Measurements from ENCODE around the gene CDH23.

CDH23 gene

DNA sequence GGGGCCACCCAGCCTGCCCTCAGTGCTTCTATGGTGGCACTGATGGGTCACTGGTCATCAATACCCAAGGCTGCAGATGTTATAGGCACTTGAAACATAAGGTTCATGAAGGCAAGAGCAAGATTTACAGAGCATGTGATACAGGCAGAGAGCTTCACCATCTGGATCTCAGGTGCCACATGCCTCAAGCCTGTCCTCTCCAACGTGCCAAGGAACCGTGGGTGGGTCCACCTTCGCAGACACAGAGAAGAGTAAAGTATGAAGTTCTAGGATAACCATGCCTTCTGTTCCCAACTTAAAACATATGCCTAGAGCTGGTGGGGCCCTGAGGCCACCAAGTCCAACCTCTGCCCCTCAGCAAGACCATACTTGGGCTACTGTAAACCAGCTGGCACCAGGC lies 26.7 kb upstream of the CDH23 start:
- no peak for DNase-seq

DNA sequence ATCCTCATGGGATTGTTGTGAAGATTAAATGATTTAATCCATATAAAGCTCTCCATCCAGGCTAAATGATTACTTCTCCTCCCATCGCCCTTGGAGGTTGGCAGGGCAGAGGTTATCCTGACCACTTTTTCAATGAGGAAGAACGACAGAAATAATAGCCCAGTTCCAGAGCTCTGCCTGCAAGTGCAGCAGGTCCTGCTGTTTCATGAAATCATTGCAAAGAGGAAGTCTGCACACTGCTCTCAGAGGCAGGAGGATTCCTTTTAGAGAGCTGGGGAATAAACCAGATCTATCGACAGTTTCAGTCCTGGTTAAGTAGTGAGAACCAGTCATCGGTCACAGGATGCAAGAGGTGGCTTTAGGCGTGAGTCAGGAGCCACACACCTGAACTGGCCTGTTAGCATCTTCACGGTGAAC lies 25.0 kb upstream of the CDH23 start:
- DNase-seq: no peak

DNA sequence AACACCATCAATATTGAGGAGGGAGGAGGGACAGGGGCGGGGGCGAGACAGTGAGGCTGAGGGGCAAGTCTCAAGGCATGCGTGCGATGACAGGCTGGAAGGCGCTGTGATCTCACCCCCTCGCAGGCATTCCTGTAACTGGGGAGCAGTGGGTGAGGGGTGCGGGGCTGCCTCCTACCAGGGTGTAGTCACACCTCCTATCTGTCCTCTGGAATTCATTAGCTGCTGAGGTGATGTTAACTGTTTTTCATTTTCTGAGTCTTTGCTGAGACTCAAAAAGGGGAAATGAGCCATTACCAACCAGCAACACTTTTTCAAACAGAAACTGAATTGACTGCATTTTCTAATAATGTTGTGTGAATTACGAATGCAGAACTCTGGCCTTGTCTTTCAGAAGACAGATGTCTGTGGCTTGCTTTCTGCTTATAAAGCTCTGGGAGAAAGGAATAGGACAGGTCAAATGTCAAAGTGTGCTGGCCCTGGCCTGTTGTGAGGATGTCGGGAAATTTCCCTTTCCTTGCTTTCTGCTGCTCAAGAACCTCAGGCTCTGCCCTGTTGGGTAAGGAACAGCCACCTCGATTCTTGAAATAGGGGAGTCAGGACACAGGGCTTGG lies 23.7 kb upstream of the CDH23 start:
- no peak for DNase-seq

DNA sequence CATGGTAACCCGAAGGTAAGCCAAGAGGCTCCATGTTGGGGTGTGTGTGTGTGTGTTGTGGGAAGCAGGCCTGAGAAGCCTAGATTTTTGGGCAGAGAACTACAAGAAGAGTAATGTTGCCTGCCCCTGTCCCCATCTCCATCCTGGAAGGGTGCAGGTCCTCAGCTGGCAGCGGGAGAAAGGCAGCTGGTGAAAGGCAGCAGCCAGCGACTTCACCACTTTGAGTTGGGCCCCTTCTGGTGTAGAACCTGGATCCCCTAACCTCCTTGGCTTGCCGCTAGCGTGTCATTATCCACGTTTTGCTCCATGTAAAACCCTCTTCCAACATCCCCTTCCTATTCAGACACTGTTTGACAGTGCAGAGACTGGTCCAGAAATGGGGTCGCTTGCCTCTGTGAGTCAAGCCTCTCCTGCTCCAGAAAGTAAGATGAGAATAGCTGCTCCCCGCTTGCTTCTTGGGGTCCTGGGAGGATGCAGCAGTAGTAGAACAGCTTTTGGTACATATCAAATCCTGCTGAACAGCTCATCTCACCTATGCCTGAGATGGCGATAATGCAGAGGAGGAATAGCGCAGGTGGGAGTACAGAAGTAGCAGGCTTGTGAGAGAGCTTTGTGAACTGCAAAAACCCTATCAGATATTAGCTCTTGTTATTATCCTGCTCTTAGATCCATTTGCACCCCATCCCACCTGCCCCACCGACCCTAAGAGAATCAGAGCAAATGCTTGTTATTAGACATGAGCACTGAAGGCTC lies 22.1 kb upstream of the CDH23 start:
- DNase-seq: no peak

DNA sequence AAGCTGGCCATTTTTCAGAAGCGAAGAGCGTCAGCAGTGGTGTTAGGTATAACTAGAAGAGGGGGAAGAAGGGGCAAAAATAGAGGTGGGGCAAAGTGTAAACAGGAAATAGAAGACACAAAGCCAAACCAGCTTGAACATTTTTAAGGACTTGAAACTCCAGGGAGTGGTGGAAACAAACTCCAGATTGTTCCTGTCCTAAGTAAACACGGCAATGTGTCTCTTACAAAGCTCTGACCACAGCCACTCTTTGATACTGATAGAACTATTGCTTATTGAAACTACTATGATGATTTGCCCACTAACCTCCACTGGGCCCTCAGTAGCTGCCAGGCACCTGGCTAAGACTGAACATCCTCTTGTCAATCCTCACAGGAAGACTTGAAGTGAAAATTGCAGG lies 20.8 kb upstream of the CDH23 start:
- DNase-seq: no peak

DNA sequence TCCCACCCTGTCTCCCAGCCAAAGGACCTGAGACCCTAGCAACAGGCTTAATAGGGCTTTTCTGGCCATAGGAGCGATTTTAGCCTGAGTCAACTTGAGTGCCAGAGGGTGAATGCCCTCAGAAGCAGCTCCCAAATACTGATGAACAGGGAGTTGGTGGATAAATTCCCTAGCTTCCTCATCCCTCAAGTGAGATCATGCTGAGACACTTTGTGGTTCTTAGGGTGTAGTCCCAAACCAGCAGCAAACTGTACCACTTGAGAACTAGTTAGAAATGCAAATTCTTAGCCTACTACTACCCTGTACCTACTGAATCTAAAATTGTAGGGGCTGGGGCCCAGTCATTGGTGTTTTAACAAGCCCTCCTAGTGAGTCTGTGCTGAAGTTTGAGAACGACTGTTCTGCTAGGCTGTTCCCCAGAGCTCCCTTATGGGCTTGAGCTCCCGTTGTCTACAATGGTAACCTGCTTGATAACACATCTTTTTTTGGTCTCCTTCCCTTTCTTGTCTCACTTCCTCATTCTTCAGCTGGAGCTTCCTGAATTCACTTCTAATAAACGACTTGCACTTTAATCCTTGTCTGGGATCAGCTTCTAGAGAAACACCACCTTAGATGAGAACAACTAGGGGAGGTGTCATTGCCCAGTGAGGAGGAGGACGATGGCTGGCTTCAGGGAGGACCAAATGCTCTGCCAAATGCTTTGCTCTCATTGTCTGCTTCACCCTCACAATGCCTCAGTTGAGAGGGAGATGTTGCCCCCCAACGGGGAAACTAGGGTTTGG lies 18.2 kb upstream of the CDH23 start:
- DNase-seq: no peak

DNA sequence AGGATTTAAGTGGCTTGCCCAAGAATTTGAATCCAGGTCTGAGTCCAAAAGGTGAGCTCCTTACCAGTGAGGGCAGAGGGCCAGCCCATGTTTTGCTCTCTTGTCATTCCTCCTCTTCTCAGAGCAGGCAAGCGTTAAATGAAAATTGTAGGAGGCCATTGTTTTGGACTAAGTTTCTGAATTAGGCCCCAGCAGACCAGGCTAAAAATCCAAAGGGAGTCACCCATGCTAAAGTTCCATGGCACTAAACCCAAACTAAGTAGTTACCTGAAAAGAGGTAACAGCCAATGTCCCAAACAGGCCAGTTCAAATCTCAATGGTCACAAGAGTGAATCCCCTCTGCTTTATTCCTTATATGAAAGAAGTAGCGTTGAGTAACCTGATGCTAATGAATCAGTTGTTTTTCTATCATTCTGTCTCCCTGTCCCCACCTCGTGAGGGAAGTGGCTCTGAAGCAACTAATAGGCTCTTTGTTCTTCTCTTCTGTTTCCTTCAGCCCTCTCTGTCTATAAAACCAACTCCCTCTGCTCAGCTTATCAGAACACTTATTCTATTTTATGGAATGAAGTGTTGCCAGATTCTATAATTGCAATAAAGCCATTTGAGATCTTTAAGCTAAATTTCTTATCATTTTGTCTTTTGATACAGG lies 17.5 kb upstream of the CDH23 start:
- DNase-seq: no peak

DNA sequence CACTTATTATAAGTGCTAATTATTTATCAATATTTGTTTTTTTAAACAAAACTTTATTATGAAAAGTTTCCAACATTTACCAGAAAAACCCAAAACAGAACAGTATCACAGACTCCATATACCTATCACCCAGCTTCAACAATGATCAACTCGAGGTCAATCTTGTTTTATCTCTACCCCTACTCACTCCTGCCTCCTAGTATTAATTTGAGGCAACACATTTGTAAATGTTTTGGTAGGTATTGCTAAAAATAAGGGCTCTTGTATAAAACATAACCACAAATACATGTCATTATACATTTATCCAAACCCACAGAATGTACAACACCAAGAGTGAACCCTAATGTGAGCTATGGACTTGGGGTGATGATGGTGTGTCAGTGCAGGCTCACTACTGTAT lies 15.9 kb upstream of the CDH23 start:
- no peak for DNase-seq

DNA sequence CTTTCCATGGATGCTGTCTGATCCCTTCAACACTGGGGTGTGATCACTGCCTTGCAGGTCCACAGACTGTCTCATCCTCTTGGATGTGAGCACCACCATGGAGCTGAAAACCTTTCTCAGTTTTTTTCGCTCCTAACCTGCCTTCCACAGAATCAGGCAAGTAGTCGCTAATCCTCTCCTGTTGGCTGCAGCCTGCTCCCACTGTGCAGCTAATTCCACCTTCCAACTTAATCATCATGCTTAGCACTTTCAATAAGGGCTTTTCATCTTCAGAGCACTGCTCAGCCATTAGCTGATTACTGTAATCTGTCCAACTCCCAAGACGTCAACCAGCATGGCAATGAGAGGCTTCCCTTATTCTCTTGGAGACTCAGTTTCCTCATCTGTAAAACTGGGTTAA lies 15.1 kb upstream of the CDH23 start:
- no peak for DNase-seq

DNA sequence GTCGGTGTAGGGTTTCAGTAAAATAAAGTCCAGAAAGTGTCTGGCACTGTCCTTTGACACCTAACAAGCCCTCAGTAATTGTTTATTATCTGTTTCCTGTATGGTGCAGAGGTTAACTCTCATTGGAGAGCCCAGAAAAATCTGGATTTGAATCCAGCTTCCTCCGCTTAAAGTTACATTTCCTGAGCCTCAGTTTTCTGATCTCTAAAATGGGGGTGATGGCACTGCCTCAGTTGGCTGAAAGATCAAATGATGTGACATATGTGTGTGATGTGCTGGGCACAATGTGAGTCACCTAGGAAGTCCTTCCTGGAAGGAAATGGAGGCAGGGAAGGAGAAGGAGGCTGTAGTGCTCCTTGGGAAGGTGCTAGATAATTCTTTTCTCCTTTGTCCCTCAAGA lies 14.7 kb upstream of the CDH23 start:
- no peak for DNase-seq

DNA sequence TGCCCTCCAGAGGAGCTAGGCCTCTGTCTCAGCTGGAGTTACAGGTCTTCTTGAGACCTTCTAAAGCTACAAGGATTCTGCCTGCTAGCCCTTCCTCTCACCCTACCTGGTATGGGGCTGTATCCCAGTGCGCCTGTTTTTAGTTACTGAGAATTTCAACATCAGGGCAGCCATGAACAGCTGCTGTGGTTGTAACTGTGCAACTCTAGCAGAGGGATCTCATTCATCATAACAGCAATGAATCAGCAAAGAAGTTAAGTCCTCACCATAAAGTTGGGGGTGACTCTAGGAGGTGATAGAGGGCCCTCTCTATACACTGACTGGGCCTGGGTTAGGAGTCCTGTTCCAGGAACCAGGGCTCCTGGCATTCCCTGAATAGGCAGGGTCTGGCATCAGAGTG lies 14.0 kb upstream of the CDH23 start:
- no peak for DNase-seq

DNA sequence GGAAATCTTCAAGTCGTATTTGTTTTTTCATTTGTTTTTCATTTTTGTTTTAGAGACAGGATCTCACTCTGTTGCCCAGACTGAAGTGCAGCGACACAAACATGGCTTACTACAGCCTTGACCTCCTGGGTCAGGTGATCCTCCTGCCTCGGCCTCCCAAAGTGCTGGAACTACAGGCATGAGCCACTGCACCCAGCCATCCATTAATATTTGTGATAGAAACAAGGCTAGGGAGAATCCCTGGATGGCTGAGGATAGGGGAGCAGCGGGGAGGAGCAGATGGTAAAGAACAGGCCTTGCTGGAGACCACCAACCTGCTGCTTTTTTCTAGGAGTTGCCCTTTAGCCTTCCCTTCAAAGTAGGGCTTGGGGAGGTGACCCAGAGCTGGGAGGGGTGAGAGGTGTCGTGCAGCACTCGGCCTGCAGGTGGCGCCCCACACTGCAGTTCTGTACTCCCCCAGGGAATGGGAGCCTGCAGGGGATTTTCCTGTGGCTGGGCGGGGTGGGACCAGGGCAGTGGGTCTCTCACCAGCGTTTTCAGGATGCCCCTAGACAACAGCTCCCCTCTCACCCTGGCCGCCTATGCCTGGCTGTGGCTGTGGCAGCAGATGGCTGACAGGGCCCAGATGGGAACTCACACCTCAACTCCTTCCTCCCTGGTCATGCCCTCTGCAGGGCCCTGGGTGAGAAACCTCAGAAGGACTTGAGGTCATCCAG lies 12.6 kb upstream of the CDH23 start:
- DNase-seq: peak; percentile 35

DNA sequence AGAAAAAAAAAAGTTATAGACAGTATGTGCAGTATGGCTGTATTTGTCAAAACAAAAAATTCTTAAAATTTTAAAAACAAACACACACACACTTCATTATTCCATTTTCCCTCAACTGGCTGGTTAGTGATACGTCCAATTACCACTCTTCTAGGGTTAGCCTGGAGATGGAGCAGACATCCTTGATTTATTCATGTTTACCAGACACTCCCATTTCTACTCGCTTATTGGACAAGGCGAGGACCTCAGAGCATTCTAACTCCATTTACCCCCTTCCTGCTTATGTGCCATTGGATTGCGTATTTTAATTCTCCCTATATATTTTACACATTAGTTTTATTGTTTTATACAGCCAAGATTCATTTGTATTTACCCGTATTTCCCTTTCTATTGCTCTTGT lies 8.5 kb upstream of the CDH23 start:
- DNase-seq: no peak

DNA sequence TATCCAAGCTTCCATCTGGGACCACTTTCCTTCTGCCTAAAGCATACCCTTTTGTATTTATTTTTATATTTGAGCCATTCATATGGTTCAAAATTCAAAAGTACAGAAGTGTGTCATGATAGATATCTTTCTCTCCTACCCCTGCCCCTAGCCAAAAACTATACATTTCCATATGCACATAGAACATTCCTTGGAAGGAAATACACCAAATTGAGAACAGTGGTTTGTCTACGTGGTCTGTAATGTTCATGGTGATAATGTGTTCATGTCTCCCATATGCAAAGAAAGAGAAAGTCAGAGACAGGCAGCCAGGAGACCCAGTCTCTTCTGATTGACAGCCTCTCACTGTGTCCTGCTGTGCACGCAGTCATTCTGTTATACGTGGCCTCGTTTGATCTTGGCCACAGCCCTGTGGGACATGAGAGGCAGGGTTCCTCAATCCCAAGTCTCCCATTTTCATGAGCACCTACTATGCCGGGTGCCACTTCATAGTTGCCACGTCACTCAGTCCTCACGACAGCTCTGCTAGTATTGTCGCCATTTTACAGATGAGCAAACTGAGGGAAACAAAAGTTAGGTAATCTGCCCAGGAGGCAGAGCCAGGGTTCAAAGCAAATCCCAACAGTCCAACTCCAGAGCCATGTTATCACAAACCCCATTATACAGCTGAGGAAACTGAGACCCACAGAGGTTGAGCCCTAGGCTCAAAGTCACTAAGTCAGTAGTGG lies 8.0 kb upstream of the CDH23 start:
- DNase-seq: no peak

DNA sequence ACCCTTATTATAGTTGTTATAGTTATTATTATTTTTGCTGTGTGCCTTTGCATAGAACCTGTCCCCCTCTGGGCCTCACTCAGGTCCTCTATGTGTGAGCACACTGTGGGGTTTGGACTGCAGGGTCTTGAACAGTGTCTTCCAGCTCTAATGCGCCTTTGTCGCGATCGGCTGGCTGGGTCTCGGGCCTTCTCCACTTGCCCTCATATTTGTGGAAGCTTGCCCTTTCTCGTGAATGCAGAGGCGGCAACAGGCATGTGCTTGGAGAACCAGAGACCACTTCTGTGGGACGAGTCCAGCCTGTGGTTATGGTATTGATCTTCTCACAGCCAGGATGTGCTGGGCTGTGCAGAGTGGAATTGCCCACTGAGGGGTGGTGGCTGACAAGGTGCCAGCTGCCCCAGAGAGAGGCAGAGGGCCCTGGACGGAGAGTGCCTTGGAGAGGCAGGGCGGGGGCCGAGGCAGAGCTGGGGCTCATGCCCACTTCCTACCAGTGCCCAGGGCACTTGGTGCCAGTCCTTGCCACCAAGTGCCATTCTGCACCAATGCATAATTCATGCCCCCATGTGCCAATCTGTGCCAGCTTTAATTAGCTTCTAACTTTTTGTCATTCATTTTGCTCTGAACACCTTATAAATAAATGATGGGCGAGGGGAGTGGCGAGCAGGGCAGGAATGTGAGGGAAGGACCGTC lies 6.8 kb upstream of the CDH23 start:
- DNase-seq: no peak

DNA sequence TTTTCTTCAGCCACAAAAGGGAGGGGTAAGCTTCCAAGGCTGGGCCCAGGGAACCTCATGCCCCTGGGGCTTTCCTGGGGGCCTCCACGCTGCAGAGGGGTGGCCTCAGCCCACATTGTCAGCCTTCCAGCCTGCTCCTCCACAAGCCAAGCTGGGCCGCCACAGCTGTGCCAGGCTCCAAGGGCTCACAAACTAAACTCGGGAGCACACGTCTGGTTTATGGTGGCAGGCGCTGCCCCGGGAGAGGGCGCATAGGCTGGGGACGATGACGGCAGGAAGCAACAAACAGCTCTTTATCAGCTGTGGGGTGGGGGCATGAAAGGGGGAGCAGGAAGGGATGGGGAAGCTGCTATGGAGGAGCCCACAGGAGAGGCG lies 6.3 kb upstream of the CDH23 start:
- no peak for DNase-seq

DNA sequence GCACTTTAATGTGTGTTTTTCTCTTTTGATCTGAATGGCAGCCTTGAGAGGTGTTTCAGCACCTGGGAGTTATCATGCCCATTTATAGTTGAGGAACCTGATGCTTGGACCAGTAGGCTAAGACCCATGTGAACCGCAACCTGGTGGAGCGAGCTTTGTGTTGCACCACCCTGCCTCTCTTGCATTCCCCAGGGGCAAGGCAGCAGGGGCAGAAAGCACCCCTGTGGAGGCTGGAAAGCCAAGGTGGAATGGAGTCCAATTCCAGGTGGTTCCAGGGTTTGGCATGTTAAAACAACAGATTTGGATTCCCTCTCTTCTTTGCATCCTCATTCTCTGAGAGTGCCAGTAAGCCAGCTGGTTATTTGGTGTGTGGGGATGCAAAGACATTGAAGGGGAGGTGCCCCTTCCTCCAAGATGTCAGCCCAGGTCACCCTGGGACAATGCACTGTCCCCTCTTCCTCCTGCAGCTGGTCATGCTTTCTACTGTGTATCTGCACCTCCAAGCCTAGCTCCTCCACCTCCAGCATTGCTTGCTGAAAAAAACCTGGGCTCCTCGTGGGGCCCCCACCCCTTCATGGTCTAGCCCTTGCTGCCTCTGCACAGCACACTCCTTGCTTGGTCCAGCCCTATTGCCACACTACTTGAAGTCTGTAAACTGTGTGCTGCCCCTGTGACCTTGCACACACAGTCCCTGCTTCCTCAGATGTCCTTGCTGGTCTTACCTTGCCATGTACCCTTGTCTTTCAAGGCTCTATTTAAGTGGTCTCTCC lies 5.6 kb upstream of the CDH23 start:
- DNase-seq: no peak

DNA sequence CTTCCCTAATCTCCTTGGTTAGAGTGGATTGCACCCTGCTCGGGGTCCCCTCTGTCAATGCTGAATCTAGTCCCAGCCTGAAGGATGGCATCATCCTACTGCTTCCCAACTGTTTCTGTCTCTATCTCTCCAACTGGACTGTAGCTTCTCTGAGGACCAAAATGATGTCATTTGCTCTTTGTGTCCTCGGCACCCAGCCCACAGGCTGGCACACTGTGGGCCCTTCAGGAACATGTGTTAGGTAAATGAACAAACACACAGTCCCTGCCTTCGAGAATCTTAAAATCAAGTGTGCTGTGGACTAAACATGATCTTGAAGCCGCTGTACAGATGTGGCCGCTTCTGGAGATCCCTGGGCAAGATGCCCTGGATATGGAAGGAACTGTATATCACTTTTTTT lies 5.0 kb upstream of the CDH23 start:
- DNase-seq: no peak

DNA sequence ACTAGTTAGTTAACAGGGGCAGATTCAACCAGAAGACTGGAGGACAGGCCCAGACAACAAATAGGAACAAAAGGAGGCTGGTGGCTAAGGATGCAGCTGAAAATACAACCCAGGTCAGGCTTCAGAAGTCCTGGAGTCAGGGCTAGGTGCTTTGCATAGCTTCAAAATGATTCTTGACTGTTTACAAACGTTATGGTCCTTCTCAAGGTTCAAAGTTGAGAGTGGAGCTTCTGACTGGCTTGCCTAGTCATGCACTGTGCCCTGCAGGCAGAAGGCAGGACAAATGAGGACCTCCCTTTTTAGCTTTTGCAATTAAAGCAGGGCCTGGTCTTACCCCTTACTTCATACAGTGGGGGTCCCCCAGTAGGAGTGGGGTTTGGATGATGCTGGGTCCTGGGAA lies 4.4 kb upstream of the CDH23 start:
- no peak for DNase-seq

DNA sequence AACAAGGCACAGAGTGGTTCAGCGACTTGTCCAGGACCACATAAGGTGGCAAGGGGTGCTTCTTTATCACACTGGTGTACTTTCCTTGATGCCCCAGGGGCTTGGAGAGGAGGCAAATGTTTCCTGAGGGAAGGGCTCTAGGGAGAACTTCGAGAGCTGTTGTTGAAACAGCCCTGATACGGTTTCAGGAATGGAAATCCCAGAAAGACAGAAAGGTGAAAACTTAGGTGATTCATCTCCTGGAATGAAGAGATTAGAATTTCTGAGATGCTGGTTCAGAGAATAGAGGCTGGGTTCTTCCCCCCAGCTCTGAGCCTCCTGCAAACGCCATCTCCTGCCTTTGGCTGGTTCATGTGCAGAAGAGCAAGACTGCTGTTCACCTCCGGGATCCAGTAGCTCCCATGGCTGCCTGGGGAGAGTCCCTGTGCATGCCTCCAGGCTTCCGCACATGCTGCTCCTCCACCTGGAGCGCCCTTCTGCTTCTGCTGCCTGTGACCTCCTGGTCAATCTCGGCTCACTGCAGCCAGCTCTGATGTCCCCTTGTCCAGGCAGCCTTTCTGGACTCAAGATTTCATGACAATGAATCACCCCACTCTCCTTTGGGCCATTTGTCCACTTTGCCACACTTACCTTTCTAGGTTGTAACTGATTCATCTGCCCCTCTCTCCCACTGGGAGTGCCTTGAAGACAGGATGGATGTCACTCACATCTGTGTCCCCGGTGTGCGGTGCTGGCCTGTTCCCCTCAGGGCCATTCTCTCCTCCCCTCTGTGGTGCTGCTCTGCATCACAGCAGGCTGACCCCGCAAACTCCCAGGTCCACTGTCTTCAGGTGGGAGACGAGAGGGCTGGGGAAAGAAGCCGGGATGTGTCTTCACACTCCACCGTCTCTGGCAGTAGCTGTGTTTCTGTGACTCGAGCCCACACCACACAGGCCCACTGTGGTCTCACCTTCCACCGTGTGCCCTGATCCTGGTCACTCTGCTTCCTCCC lies 3.6 kb upstream of the CDH23 start:
- no peak for DNase-seq
